K562 (cell line): Measurements from ENCODE around the gene SLC6A7. TPM values are rescaled to one million over a fixed set of nuclear protein-coding genes. Genes with fewer than 3 reads are reported as not detected.

Source experiments
- ATAC-seq: fragments of 200-7000 bp; cut with Tn5 transposase; 3 replicates; pipeline ENCODE4 v1.9.1; 2020; ENCODE audit warnings: moderate library complexity
- BruUV-seq: library from RNA; stranded (reverse); fragments of 400-500 nt; replicated peaks from 2 replicates; lab custom pipeline; 2021; lab: Mats Ljungman, UMichigan
- CTCF ChIA-PET: fragments of 300-600 bp; formaldehyde crosslinking; extraction: SDS; loops from one replicate; lab custom pipeline; 2021; ENCODE audit warnings: low intra/inter-chr PET ratio; lab: Yijun Ruan, JAX
- POLR2A ChIA-PET: fragments of 300-600, 350-650 bp; sonication (Branson Sonifier 250); formaldehyde crosslinking; extraction: SDS; loops from one replicate; lab custom pipeline; 2021; ENCODE audit warnings: antibody characterized with exemption, inconsistent platforms; lab: Yijun Ruan, JAX
- DNase-seq, 4 experiments: peaks; one replicate each; pipeline versions ENCODE4 v3.0.0 to v3.0.0-alpha.2; 2011 to 2018; ENCODE audit warnings: low spot score in 3 of 4, mixed read lengths in 3 of 4; ENCODE audit errors: extremely low read depth in 1 of 4
- FAIRE-seq: peaks from 2 replicates; lab custom pipeline; 2011; peaks lifted over from hg19 to GRCh38; lab: Jason Lieb, UNC
- H2AFZ ChIP-seq: 2 replicates; pipeline ENCODE4 v1.6.0; 2011; ENCODE audit warnings: low read depth, low read length, control low read depth, inconsistent platforms
- H3K27ac ChIP-seq: fragments of 200-600 bp; 3 replicates; pipeline ENCODE4 v1.8.0; 2011; ENCODE audit warnings: low read depth, mild to moderate bottlenecking, control low read depth, inconsistent platforms, low read length, moderate library complexity, mixed read lengths; ENCODE audit errors: extremely low read depth
- H3K27me3 ChIP-seq, 2 experiments: fragments of 300-600 bp in 1 of 2; 2 replicates in 1 of 2; 3 replicates in 1 of 2; pipeline versions ENCODE4 v1.6.0 to v1.8.0; 2011; ENCODE audit warnings: inconsistent platforms in 2 of 2, low read length in 2 of 2, mild to moderate bottlenecking in 1 of 2, mixed read lengths in 1 of 2, moderate library complexity in 1 of 2; ENCODE audit not compliant: control insufficient read depth in 2 of 2, insufficient read depth in 2 of 2
- H3K36me3 ChIP-seq: fragments of 300-600 bp; 3 replicates; pipeline ENCODE4 v1.8.0; 2011; ENCODE audit warnings: mild to moderate bottlenecking, low read length, inconsistent platforms; ENCODE audit not compliant: control insufficient read depth, insufficient read depth
- H3K4me1 ChIP-seq, 2 experiments: fragments of 200-600 bp in 1 of 2; replicated peaks in 1 of 2; 2 replicates in 1 of 2; 3 replicates in 1 of 2; pipeline versions ENCODE4 v1.5.1 to v1.8.0; 2011; ENCODE audit warnings: inconsistent platforms in 2 of 2, low read length in 2 of 2, mild to moderate bottlenecking in 1 of 2, mixed read lengths in 1 of 2, moderate library complexity in 1 of 2; ENCODE audit not compliant: control insufficient read depth in 2 of 2, insufficient read depth in 2 of 2
- H3K4me2 ChIP-seq: 2 replicates; pipeline ENCODE4 v1.6.1; 2011; ENCODE audit warnings: low read length, control low read depth, inconsistent platforms, mixed read lengths; ENCODE audit not compliant: insufficient read depth
- H3K4me3 ChIP-seq: fragments of 200-600 bp; sonication (generic), shearing (Covaris generic); 2 replicates; pipeline ENCODE4 v1.5.1; 2016; ENCODE audit warnings: control low read depth, inconsistent platforms
- H3K79me2 ChIP-seq: fragments of 200-600 bp; 3 replicates; pipeline ENCODE4 v1.8.0; 2011; ENCODE audit warnings: low read length, inconsistent platforms; ENCODE audit not compliant: control insufficient read depth, insufficient read depth
- H3K9ac ChIP-seq, 2 experiments: 2 replicates each; pipeline versions ENCODE4 v1.6.0 to v1.6.1; 2011; ENCODE audit warnings: low read depth in 2 of 2, low read length in 2 of 2, control low read depth in 1 of 2, inconsistent platforms in 1 of 2, mild to moderate bottlenecking in 1 of 2, mixed read lengths in 1 of 2; ENCODE audit not compliant: insufficient read depth in 1 of 2
- H3K9me1 ChIP-seq: one replicate; pipeline ENCODE4 v1.6.0; 2011; ENCODE audit warnings: inconsistent platforms, mild to moderate bottlenecking, low read length, moderate library complexity; ENCODE audit not compliant: control insufficient read depth, insufficient read depth
- H3K9me3 ChIP-seq: replicated peaks from 2 replicates; pipeline ENCODE4 v1.5.1; 2011; ENCODE audit warnings: low read depth, low read length, inconsistent platforms; ENCODE audit not compliant: control insufficient read depth, insufficient read depth
- H4K20me1 ChIP-seq: replicated peaks from 2 replicates; pipeline ENCODE4 v1.6.1; 2011; ENCODE audit warnings: low read length, inconsistent platforms, mixed read lengths; ENCODE audit not compliant: control insufficient read depth, insufficient read depth
- CEBPG ChIP-seq, 3 experiments: fragments of 200-800 bp in 1 of 3; sonication (Bioruptor generic) in 1 of 3; sonication (generic) in 1 of 3; formaldehyde crosslinking in 1 of 3; IDR thresholded peaks in 2 of 3; conservative IDR thresholded peaks in 1 of 3; 2 replicates each; pipeline versions ENCODE4 v1.6.1 to v1.8.0; 2016 to 2022; ENCODE audit warnings: missing compliant biosample characterization in 2 of 3, missing genetic modification characterization in 2 of 3, mild to moderate bottlenecking in 1 of 3, missing genetic modification reagents in 1 of 3
- ELF4 ChIP-seq: fragments of 450-650 bp; formaldehyde crosslinking; IDR thresholded peaks from 2 replicates; pipeline ENCODE4 v1.4.0; 2022; ENCODE audit warnings: missing genetic modification characterization
- GTF2E2 ChIP-seq: fragments of 200-800 bp; sonication (Bioruptor generic); IDR thresholded peaks from 2 replicates; pipeline ENCODE4 v1.6.1; 2016; ENCODE audit warnings: missing genetic modification characterization, missing compliant biosample characterization
- RAD21 ChIP-seq, 2 experiments: fragments of 250-450 bp in 1 of 2; fragments of 450-650 bp in 1 of 2; sonication (Bioruptor Pico) in 1 of 2; formaldehyde crosslinking in 1 of 2; IDR thresholded peaks in 1 of 2; conservative IDR thresholded peaks in 1 of 2; 2 replicates each; pipeline versions ENCODE4 v1.4.0 to v1.8.0; 2020 to 2022; ENCODE audit warnings: mild to moderate bottlenecking in 2 of 2, moderate library complexity in 1 of 2
- TARDBP ChIP-seq: fragments of 450-650 bp; IDR thresholded peaks from 2 replicates; pipeline ENCODE4 v1.6.1; 2016
- ZNF3 ChIP-seq: fragments of 250-450 bp; sonication (Bioruptor Pico); IDR thresholded peaks from 2 replicates; pipeline ENCODE4 v1.5.0; 2021; ENCODE audit warnings: mild to moderate bottlenecking, moderate library complexity
- ZNF318 ChIP-seq, 2 experiments: fragments of 450-650 bp; IDR thresholded peaks; 2 replicates each; pipeline ENCODE4 v1.6.1; 2016; ENCODE audit warnings: mild to moderate bottlenecking in 2 of 2, borderline replicate concordance in 1 of 2, low read depth in 1 of 2, moderate library complexity in 1 of 2
- ZNF445 ChIP-seq: fragments of 250-450 bp; sonication (Bioruptor Pico); IDR thresholded peaks from 2 replicates; pipeline ENCODE4 v1.4.0; 2020; ENCODE audit warnings: low read depth, mild to moderate bottlenecking, moderate library complexity
- WGBS: fragments of 100-300 bp; shearing (Covaris generic); methylation state at CpG from one replicate; pipeline ENCODE4 v1.1.6; 2016; ENCODE audit warnings: low coverage, mixed read lengths; ENCODE audit not compliant: insufficient coverage; ENCODE audit errors: missing lambda C conversion rate; 5-methylcytosine and 5-hydroxymethylcytosine counted together
- in situ Hi-C: fragments of 300-500 bp; cut with MboI; formaldehyde crosslinking; loops from 4 replicates; pipeline ENCODE4 v1.15.0; 2018; ENCODE audit warnings: inconsistent platforms, mixed read lengths
- intact Hi-C: fragments of 100-400 bp; cut with micrococcal nuclease; formaldehyde crosslinking; loops from 2 replicates; pipeline ENCODE4 v1.14.2; 2022
- polyA plus RNA-seq, 8 experiments: library from polyadenylated mRNA; depleted of rRNA in 4 of 8; stranded (reverse) in 5 of 8; unstranded in 3 of 8; fragments of >200 nt; fragmentation: Nextera tagmentation in 2 of 8; fragmentation: Illumina TruSeq in 1 of 8; extraction: Ambion mirVana in 2 of 8; extraction: Trizol in 1 of 8; gene quantifications; 2 replicates each; pipeline versions ENCODE4 v1.2.1 to v1.2.3, GENCODE V29; 2011 to 2014; ENCODE audit warnings: inconsistent platforms in 1 of 8, missing spikeins in 1 of 8
- total RNA-seq, 7 experiments: library from RNA; depleted of rRNA in 6 of 7; stranded (reverse); fragments of >200 nt in 6 of 7; fragmentation: Illumina TruSeq in 2 of 7; extraction: Trizol in 2 of 7; gene quantifications; 2 replicates each; pipeline versions ENCODE4 v1.2.1 to v1.2.3, GENCODE V29; 2011 to 2021; ENCODE audit warnings: low replicate concordance in 1 of 7
- TF ChIP-seq, protein P1 (sequence below): sonication (generic); formaldehyde crosslinking; IDR thresholded peaks from 2 replicates; pipeline ENCODE4 v1.8.0; 2022; ENCODE audit warnings: mild to moderate bottlenecking, missing genetic modification reagents

The SLC6A7 gene
- total and polyA plus RNA-seq, 9 of the 15 experiments (the other 6 are each of a cell fraction or from before 2014, with no cell fraction given): not detected

DNA sequence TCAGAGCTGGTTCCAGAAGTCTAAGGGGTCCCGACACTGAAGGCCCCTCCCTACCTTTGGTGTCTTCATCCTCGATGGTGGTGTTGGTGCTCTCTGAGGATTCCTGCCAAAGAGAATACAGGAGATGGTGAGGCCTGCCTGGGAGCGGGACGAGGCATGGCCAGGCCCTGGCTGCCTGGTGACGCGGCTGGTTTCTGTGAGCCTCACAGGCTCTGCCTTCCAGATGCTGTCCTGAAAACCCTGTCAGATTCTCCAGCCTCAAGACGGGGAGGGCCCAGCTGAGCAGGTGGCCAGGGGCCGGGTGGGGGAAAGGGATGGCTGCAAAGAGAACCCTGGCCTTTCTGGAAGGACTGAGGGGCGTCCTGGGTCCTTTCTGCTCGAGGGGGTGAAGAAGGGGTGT is 48.8 kb downstream of the SLC6A7 start:
- FAIRE-seq (no peak), DNase-seq (no peak), ATAC-seq (no peak)
- intact Hi-C loops (no loop called here), in situ Hi-C loops (no loop called here)
- ChIA-PET POLR2A (interaction anchor here (0.7 to 1.3 kb wide), 2 partner anchors 8 to 646 kb away, joined by 4 read pairs; no protein-coding TSS in a partner anchor), CTCF (no interaction called here)
- BruUV-seq: no TSS peak
- H3K79me2 ChIP-seq: no peaks in the 10 kb centered on the region
- no peaks in the 10 kb centered on the region for H3K4me1 ChIP-seq
- H4K20me1 ChIP-seq: no peaks in the 10 kb centered on the region
- WGBS: 8% methylated on average over 8 of the region's 10 CpGs
- H3K4me3 ChIP-seq: no peak overlapping the region
- H3K9me1 ChIP-seq: no peaks in the 10 kb centered on the region
- H3K9ac ChIP-seq: no peak overlapping the region
- no peak overlapping the region for H2AFZ ChIP-seq
- H3K4me2 ChIP-seq: no peak overlapping the region
- H3K9me3 ChIP-seq: no peaks in the 10 kb centered on the region
- H3K36me3 ChIP-seq: no peaks in the 10 kb centered on the region
- no peak overlapping the region for H3K27ac ChIP-seq
- peaks cover 16 to 48% of the 10 kb centered on the region in 2 experiments; a peak in 4 of 5 replicates for H3K27me3 ChIP-seq
- TF ChIP-seq ELF4 (CRISPR knock-in tag) (no peak), CEBPG (CRISPR knock-in tag; IDR thresholded peaks at IDR 0.05) (no peak), CEBPG (tag; conservative IDR thresholded peaks at IDR 0.05 in 1 of 2, IDR thresholded peaks at IDR 0.05 in 1 of 2) (no peak), ZNF3 (CRISPR knock-in tag) (no peak), TARDBP (no peak), RAD21 (CRISPR knock-in tag; conservative IDR thresholded peaks at IDR 0.05 in 1 of 2, IDR thresholded peaks at IDR 0.05 in 1 of 2) (no peak), GTF2E2 (tag) (no peak), ZNF445 (CRISPR knock-in tag) (no peak), ZNF318 (IDR thresholded peaks at IDR 0.05; ENCODE audit: borderline replicate concordance in 1 of 2, low read depth in 1 of 2) (no peak)
- TF ChIP-seq, protein P1, sequence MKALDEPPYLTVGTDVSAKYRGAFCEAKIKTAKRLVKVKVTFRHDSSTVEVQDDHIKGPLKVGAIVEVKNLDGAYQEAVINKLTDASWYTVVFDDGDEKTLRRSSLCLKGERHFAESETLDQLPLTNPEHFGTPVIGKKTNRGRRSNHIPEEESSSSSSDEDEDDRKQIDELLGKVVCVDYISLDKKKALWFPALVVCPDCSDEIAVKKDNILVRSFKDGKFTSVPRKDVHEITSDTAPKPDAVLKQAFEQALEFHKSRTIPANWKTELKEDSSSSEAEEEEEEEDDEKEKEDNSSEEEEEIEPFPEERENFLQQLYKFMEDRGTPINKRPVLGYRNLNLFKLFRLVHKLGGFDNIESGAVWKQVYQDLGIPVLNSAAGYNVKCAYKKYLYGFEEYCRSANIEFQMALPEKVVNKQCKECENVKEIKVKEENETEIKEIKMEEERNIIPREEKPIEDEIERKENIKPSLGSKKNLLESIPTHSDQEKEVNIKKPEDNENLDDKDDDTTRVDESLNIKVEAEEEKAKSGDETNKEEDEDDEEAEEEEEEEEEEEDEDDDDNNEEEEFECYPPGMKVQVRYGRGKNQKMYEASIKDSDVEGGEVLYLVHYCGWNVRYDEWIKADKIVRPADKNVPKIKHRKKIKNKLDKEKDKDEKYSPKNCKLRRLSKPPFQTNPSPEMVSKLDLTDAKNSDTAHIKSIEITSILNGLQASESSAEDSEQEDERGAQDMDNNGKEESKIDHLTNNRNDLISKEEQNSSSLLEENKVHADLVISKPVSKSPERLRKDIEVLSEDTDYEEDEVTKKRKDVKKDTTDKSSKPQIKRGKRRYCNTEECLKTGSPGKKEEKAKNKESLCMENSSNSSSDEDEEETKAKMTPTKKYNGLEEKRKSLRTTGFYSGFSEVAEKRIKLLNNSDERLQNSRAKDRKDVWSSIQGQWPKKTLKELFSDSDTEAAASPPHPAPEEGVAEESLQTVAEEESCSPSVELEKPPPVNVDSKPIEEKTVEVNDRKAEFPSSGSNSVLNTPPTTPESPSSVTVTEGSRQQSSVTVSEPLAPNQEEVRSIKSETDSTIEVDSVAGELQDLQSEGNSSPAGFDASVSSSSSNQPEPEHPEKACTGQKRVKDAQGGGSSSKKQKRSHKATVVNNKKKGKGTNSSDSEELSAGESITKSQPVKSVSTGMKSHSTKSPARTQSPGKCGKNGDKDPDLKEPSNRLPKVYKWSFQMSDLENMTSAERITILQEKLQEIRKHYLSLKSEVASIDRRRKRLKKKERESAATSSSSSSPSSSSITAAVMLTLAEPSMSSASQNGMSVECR: no peak
